MV-4-11 (cell line): Measurements from ENCODE around the gene SERTAD2.

Source experiments
- DNase-seq: peaks from one replicate; lab custom pipeline; 2025; lab: John Stamatoyannopoulos, UW

Gene SERTAD2, protein sequence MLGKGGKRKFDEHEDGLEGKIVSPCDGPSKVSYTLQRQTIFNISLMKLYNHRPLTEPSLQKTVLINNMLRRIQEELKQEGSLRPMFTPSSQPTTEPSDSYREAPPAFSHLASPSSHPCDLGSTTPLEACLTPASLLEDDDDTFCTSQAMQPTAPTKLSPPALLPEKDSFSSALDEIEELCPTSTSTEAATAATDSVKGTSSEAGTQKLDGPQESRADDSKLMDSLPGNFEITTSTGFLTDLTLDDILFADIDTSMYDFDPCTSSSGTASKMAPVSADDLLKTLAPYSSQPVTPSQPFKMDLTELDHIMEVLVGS

DNA sequence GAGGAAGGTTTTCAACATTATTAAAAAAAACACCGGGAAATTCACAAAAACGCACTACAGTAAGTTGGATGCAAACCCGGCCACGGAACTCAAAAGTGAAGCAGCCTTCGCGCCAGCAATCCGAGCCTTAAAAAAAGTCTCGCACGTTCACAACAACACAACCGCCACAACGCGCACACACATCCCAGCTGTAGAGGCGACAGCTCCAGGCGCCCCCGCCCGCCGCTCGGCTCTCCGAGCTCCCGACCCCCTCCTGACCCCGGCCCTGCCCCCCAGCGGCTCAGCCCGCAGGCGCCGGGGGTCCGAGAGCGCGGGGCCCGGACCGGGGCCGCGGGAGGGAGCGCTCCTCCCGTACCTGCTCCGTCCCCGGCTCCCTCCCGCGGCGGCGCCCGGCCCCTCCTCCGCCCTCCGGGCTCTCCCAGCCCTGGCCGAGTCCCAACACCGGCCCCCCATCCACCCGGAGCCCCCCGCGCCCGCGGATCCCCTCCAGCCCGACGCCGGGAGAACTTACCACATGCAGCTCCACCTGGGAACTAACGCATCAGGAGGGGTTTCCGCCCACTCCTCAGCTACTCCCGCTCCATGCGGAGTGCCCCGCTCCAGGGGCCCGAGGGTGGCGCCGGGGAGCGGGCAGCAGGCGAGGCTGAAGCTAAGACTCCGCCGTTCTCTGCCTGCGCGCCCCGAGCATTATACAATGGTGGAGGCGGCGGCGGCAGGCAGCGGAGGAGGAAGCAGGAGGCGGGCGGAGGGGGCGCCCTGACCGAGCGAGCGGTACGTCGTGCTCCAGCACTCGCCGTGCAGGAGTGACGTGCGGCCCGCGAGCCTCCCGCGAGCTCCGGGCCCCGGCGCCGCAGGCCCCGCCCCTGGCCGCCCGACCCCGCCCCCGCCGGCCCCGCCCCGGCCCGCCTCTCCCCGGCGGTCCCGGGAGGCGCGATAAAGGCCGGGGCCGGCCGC lies at the start of gene SERTAD2:
Gene SERTAD2 (minus strand): TSS at position 805 of the 954 bp plus-strand sequence. CDS start 17,042 bp downstream, outside the sequence.
- DNase-seq: peak; percentile 81

DNA sequence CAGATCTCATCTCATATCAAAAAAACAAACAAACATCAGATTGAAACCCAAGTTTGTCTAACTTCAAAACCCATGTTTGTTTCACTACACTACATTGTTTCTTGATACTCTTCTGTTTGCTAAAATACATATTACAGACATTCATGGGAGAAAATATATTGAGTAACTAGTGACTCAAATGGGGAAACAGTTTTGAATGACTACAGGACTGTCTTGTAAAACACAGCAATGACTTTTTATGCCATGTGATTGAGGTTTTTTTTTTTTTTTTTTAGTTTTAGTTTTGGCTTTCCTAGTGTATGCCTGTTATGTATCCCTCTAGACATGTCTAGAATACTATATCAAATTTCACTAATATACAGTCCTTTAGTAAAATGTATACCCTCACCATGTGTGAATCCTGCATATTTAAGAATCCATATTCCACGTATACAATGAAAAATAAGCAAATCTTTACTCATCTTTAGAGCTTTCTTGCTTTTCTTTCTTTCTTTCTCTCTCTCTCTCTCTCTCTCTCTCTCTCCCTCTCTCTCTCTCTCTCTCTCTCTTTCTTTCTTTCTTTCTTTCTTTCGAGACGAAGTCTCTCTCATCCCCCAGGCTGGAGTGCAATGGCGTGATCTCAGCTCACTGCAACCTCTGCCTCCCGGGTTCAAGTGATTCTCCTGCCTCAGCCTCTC lies 46.6 kb upstream of the SERTAD2 start:
- DNase-seq: peak; percentile 59

DNA sequence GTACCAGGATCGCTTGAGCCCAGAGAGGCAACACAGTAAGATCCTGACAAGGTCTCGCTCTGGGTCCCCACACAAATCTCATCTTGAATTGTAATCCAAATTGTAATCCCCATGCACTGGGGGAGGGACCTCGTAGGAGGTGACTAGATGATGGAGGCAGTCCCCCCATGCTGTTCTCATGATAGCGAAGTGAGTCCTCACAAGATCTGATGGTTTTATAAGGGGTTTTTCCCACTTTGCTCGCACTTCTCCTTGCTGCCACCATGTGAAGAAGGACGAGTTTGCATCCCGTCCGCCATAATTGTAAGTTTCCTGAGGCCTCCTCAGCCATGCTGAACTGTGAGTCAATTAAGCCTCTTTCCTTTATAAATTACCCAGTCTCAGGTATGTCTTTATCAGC lies 46.0 kb upstream of the SERTAD2 start:
- DNase-seq: no peak

DNA sequence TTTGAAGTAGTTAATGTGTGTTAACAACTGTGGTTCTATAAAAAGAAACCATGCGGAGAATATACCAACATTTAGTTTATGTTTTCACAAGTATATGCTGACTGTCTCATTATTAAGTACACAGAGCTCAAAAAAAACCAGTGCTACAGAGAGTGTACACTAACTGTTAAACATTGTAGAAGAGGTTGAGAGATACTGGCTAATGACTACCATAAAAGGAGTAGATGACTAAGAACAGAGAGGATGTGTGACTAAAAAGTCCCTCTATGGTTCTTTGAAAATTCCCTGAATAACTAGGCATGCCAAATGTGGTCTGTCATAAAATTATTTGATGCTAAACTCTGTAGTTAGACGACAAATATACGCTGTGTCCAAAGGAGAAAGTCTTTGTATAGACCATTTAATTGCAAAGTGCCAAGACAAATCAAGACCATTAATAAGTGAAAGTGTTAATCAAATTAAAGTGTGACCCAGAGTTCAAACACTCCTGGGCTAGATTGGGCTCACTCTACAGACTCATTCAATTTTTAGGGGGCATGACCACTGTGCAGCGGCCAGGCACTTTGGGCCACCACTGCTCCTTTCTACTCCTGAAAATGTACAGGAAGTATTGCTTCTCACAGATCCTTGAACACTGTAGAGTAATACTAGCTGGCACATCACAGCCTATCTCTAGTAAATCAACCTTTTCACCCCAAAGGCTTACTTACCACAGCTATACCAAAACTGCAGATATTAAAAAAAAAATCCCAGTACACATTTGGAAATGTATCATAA lies 45.1 kb upstream of the SERTAD2 start:
- no peak for DNase-seq

DNA sequence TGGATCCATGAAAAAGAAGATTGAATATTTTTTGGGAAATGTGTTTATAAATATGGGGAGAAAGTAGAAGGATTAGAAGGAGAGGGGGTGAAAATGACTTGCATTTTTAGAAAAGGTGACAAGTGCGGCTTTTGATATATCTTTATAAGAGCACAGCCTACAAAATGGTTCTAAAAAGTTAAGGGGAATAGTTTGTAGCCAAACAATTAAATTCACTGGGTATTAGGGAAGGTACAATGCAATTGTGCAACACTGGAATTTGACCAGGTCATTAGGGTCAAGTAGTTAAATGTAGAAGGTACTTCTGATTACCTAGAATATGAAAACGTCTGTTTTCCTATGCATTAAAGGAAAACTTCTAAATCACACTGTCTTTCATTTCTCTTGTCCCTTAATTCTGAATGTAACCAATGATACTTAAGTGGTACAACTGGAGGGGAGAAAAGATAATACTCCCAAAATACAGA lies 44.5 kb upstream of the SERTAD2 start:
- no peak for DNase-seq

DNA sequence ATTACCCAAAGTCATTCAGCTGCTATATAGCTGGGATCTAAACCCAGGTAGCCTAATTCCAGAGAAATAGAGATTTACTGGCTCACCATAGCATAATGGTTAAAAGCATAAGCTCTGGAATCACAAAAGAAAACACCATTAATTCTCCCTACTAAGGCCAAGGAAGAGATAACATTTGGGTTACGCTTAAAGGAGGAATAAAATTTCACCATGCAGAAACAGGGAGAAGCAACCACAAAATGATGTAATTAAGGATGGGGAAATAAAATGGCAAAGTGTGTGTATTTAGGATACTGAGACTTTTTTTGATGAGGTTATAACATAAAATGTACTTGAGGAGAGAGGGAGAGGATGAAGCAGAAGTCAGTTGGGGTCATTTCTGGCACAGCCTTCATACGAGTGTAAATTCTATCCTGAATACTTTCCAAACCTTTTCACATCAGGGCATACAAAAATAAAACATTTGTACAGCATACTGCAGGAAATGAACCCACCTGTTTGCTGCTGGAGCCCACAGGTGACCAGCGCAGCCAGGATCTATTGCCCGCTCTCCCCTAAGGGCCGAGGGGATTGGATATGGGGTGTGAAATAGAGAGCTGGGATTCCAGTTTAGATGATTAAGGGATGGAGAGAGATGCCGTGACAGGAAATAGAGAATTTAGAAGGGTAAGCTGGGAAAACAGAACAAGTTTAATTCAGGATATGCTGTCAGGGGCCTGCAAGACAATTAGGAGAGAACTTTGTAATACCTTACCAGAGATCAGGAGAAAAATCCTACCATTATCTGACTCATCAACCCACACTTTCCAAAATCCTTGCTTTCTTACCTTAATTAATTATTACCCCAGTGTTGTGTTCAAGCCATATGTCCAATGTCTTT lies 43.8 kb upstream of the SERTAD2 start:
- DNase-seq: no peak

DNA sequence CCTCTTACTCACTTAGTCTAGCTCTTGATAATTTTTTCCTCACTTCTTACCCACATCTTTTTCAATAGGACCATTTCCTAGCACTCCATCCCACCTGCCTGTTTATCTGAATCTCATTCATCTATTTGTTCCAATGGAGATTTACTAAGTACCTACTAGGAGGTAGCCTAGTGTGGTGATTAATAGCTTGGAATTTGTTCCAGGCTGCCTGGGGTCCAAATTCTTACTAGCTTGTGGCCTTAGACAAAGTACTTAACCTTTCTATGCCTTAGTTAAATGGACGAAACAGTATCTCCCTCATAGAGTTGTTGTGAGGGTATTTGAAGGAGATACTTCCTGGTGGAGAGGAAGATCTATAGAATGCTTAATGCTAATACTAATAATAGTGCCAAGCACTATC lies 42.9 kb upstream of the SERTAD2 start:
- no peak for DNase-seq

DNA sequence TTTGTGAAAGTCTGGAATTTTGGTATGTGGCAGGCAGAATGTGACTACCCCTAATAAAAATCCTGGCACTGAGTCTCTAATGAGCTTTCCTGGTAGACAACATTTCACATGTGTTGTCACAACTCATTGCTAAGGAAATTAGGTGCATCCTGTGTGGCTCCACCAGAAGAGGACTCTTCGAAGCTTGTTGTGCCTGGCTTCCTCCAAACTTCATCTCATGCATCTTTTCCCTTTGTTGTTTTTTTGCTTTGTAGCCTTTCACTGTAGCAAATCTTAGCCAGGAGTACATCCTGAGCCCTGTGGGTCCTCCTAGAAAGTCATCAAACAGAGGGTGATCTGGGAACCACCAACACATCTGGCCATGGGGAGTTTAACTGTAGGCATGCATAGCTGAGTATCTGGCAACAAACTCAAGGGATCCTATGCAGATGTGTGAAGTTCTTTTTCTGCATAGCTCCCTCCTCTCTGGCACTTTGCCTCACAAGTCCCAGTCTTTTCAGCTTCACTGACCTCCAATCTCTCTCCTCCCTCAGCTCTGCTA lies 42.1 kb upstream of the SERTAD2 start:
- DNase-seq: no peak

DNA sequence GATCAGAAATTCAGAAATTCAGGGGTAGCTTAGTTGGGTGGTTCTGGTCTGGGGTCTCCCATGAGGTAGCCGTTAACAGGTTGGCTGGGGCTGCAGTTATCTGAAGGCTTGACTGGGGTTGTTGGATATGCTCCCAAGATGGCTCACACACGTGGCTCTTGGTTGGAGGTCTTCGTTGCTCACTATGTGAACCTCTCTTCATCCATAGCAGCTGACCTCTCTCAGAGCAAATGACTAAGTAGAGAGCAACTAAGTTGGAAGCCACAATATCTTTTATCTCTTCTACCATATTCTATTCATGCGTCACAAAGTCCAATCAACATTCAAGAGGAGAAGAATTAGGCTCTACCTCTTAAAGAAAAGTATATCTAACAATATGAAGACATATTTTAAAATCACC lies 38.7 kb upstream of the SERTAD2 start:
- no peak for DNase-seq

DNA sequence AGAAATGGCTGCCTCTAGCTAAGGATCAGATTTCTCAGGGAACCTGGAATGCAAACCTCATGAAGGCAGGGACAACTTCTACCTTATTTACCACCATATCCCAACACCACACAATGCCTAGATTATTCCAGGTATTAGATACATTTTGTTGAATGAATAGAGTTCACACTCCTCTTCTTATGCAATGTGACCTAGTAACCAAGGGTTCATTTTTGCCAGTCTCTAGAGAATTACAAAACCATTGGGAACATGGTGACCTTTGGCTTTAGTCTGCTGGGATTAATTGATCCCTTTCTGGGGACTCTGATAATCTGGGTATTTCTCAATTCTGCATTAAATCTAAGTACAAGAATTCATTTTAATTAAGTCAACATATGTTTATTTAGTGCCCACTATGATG lies 35.2 kb upstream of the SERTAD2 start:
- no peak for DNase-seq

DNA sequence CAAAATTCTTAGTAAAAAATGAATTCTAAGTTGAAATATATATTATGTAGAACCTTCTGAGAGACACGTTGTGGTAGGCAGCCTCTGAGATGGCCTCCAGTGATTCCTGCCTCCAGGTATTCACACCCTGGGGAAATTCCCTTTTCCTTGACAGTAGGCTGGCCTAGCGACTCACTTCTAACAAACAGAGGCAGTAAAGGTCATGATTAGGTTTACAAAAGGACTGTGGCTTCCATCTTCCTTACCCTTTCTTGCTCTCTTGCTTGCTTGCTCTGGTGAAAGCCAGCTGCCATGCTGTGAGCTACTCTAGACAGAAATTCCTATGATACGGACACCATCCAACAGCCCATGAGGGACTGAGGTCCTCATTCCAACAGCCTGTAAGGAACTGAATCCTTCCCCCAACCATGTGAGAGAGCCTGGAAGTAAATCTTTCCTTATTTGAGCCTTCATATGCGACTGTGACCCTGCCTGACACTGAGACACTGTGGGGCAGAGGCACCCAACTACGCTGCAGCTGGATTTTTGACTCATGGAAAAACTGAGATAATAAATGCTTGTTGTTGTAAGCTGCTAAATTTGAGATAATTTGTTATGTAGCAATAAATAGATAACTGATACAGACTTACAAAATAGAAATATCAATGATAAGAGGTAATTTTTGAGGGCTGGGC lies 32.7 kb upstream of the SERTAD2 start:
- DNase-seq: no peak

DNA sequence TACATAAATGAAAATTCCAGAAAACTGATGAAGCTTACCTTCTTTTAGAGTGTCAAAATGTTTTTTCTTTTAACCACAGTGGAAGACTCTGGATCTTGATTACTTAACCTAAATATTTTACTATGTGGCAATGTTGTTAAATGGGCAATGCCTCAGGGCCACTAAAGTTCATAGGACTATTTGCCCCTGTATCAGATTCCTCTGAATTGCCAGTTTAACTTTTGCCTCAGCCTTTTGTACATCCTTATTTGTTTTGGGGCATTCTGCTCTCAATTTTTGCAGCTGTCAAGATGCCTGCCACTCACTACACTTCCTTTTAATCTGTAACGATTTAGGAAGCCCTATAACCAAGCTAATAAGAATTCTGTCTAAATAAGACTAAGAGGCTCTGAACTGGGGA lies 31.7 kb upstream of the SERTAD2 start:
- peak; percentile 68 for DNase-seq

DNA sequence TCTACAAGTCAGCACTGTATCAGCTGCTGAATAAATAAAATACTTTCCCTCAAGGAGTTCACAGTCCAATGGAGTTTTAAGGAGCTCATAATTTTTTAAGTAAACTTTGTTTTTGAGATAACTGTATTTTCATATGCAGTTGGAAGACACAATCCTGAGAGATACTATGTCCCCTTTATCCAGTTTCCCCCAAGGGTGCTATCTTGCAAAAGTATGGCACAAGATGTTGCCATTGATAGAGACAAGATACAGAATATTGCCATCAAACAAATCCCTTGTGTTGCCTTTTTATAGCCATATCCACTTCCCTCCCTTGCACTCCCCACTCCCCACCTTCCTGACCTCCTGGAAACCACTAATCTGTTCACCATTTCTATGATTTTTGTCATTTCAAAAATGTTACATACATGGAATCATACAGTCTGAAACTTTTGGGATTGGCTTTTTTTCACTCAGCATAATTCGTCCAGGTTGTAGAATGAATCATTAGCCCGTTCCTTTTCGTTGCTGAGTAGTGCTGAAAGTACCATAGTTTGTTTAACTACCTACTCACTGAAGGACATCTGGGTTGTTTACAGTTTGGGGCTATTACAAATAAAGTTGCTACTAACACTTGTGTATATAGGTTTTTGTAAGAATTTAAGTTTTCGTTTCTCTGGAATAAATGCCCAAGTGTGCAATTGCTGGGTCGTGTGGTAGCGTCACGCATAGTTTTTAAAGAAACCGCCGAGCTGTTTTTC lies 30.2 kb upstream of the SERTAD2 start:
- no peak for DNase-seq

DNA sequence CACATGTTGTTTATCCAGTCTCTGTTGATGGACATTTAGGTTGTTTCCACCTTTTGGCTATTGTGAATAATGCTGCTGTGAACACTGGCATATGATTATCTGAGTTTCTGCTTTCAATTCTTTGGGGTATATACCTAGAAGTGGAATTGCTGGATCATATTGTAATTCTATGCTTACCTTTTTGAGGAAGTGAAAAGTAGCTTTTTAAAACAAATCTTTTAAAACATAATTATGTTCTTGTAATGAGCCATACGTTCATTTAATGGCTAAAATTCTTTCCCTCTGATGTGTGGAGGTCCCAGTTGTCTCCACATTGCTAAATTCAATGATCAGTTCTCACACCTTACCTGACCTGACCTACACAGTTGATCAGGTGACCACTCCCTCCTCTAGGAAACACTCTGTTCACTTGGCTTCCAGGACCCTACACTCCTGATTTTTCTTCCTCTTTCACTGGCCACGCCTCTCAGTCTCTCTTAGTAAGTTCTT lies 27.8 kb upstream of the SERTAD2 start:
- DNase-seq: peak; percentile 32

DNA sequence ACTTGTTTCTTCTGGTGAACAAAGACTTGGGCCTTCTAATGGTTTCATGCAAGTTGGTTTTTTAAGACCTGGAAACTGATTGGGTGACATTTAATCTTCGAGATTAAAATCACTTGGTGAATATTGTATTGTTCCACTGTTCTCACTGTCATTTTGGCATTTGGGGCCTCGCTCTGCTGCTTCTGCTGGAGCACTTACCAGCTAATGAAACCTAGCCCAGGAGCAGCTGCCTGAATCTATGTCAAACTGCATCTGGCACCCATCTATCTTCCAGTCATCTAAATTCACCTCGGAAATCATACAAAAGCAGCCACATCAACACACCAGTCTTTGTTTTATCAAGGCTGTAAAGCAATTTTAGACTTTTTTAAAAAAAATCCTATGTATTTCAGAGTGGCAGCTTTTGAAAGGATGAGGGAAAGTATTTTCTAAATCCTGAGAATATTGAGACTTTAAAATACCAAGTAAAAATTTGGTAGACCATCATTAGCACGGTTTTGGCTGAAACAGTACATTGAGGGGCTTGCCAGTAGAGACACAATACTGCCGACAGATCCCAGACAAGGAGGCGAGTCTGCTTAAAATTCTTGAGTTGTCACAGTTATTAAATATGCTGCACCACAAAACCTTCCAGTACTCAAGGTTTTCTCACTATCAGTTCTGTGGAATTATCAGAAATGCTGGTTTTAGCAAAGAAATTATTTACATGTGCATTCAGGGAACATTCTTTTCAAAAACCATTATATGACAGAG lies 26.1 kb upstream of the SERTAD2 start:
- no peak for DNase-seq

DNA sequence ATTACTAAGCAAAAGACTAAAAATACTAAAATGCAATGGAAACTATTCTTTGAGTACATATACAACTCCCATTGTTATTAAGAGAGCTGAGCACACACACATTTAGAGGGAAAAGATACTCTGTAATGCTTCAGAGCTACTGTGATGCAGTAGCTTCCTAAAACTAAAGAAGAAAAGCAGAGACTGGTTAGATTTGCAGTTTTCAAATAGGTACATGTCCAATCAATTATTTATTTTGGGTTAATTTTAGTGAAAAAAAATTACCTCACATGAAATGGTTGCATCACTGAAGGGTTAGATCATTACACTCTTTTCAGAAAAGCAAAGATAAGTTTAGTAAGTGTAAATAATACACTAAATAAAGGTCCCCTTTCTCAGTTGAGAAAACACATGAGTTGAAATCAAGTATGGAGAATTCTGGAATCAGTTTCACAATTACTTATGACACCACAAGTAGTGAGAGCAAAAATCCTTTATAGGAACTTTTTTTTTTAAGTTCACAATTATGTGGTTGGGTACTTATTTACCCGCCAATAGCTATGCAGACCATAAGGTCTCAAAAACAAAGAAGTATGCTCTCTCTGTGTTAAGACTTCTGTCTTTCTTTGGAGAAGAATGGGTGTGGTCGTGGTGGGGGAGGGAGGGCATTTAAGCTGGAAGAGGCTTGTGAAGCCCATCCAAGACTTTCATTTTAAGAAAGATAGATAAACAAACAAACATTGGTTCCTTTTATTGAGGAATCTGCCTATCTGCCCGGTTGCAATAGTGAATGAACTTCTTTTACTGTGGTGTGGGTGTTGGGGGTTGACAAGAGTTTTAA lies 25.3 kb upstream of the SERTAD2 start:
- peak; percentile 50 for DNase-seq

DNA sequence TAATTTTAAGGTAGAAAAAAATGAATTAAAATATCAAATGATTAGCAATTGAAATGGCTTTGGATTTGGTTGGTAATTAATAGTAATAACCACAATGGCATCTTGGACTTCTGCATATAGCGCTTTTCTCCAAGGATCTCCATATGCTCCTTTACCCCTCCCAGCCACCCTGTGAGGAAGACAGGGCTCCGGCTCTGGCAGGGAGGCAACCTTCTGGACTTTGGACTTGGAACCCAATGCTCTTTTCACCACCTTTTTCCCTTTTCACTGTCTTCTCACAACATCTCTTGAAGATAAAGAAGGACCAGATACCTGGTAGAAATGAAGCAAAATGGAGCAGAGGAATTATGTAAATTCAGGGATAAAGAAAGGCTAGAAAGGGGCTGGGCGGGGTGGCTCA lies 23.8 kb upstream of the SERTAD2 start:
- DNase-seq: no peak
